PFSK-1 (cell line): ENCODE results near the gene SETBP1.

Source experiments
- FOXP2 ChIP-seq: optimal IDR thresholded peaks from 2 replicates; pipeline ENCODE3; 2011; ENCODE audit warnings: borderline replicate concordance, control low read depth, inconsistent platforms; ENCODE audit not compliant: insufficient read depth; ENCODE audit errors: extremely low read length, extremely low read depth
- POLR2AphosphoS5 ChIP-seq: IDR thresholded peaks from 2 replicates; pipeline ENCODE4 v1.6.1; 2012; ENCODE audit warnings: low read depth, mild to moderate bottlenecking, control low read depth, low read length, moderate library complexity
- SIN3A ChIP-seq: IDR thresholded peaks from 2 replicates; pipeline ENCODE4 v1.6.1; 2012; ENCODE audit warnings: mild to moderate bottlenecking, low read length, moderate library complexity, borderline replicate concordance; ENCODE audit not compliant: insufficient read depth
- TF ChIP-seq, protein P1 (sequence below), 2 experiments: IDR thresholded peaks; 2 replicates each; pipeline versions ENCODE4 v1.6.1 to v1.8.0; 2011 to 2012; ENCODE audit warnings: low read depth in 2 of 2, low read length in 2 of 2, control low read depth in 1 of 2, inconsistent platforms in 1 of 2, mild to moderate bottlenecking in 1 of 2, moderate library complexity in 1 of 2; ENCODE audit not compliant: insufficient read depth in 1 of 2

GRCh38 chr18:44763327-44763726 lies 82.6 kb downstream of the SETBP1 start:
- TF ChIP-seq POLR2AphosphoS5, result no peak
- TF ChIP-seq SIN3A, result no peak
- TF ChIP-seq, protein P1, sequence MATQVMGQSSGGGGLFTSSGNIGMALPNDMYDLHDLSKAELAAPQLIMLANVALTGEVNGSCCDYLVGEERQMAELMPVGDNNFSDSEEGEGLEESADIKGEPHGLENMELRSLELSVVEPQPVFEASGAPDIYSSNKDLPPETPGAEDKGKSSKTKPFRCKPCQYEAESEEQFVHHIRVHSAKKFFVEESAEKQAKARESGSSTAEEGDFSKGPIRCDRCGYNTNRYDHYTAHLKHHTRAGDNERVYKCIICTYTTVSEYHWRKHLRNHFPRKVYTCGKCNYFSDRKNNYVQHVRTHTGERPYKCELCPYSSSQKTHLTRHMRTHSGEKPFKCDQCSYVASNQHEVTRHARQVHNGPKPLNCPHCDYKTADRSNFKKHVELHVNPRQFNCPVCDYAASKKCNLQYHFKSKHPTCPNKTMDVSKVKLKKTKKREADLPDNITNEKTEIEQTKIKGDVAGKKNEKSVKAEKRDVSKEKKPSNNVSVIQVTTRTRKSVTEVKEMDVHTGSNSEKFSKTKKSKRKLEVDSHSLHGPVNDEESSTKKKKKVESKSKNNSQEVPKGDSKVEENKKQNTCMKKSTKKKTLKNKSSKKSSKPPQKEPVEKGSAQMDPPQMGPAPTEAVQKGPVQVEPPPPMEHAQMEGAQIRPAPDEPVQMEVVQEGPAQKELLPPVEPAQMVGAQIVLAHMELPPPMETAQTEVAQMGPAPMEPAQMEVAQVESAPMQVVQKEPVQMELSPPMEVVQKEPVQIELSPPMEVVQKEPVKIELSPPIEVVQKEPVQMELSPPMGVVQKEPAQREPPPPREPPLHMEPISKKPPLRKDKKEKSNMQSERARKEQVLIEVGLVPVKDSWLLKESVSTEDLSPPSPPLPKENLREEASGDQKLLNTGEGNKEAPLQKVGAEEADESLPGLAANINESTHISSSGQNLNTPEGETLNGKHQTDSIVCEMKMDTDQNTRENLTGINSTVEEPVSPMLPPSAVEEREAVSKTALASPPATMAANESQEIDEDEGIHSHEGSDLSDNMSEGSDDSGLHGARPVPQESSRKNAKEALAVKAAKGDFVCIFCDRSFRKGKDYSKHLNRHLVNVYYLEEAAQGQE (IDR thresholded peaks at IDR 0.05; ENCODE audit: insufficient read depth in 1 of 2, low read depth in 2 of 2, low read length in 2 of 2), result no peak
- TF ChIP-seq FOXP2, result no peak
